GM08714 (cell line): Measurements from ENCODE around the gene LYVE1.

Experiments used
- H3K4me3 ChIP-seq: fragments of 200-500 bp; sonication (Bioruptor generic); 2 replicates; pipeline ENCODE4 v1.5.1; 2014; ENCODE audit warnings: mild to moderate bottlenecking, low read length, inconsistent platforms
- ZNF274 ChIP-seq: IDR thresholded peaks from 2 replicates; pipeline ENCODE4 v1.6.1; 2012; ENCODE audit warnings: mild to moderate bottlenecking, low read depth, low read length

The LYVE1 gene

DNA sequence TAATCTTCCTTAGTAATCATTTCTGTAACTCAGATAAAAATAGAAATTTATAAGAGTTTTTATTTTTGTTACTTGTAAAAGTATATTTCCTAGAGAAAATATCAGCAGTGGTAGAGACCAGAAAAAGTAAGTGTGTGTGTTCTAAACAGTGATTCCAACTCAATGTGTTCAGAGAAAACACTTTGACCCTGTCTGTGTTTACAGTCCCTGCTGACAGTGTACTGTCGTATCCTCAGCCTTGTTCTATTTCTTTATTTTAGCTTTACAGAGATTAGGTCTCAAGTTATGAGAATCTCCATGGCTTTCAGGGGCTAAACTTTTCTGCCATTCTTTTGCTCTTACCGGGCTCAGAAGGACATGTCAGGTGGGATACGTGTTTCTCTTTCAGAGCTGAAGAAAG lies 10.2 kb downstream of the LYVE1 start:
- no peak for TF ChIP-seq ZNF274
- no peak overlapping the region for H3K4me3 ChIP-seq

- TF ChIP-seq ZNF274 = no peak
Observed at GRCh38 chr11:10556590-10556989, 11.9 kb downstream of the LYVE1 start.

DNA sequence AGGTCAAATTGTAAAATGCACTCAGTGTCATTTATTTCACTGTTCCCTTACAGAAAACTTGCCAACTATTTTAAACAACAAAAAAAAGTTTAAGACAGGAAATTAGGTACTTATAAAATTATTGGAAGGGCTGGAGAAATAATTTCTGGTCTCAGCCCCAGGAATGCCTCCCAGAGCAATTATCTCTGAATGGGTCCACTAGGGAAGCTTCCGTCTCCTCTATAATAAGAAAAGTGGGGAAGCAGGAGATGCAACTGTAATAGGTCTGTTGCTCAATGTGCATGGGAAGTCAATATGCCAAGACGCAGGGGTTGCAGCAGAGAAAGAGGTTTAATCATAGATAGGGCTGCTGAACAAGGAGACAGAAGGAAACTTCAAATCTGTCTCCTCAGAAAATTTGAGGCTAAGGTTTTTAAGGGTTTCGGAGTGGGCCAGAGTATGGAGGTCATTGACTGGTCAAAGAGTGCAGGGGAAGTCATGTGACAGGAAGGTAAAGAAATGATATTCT lies 16.6 kb downstream of the LYVE1 start:
- TF ChIP-seq ZNF274 = no peak
- no peak overlapping the region for H3K4me3 ChIP-seq

More at GRCh38 chr11:10556590-10556989, 11.9 kb downstream of the LYVE1 start:
- no peak overlapping the region for H3K4me3 ChIP-seq

DNA sequence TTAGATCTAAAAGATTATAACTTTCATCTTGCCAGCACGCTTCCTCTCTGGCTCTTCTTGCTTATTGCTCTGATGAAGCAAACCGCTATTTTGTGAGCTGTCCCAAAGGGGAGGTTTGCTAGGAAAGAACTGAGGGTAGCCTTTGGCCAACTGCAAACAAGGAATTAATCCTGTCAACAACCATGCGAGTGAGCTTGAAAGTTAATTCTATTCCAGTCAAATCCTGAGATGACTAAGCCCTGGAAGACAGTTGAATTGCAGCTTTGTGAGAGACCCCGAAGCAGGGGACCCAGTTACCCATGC lies 17.2 kb downstream of the LYVE1 start:
- H3K4me3 ChIP-seq = no peak overlapping the region
- TF ChIP-seq ZNF274 = no peak

- H3K4me3 ChIP-seq = no peak overlapping the region
- TF ChIP-seq ZNF274 = no peak
Observed at GRCh38 chr11:10550503-10551289, 17.8 kb downstream of the LYVE1 start.

- no peak overlapping the region for H3K4me3 ChIP-seq
- no peak for TF ChIP-seq ZNF274
Observed at GRCh38 chr11:10544491-10545465, 23.7 kb downstream of the LYVE1 start.

DNA sequence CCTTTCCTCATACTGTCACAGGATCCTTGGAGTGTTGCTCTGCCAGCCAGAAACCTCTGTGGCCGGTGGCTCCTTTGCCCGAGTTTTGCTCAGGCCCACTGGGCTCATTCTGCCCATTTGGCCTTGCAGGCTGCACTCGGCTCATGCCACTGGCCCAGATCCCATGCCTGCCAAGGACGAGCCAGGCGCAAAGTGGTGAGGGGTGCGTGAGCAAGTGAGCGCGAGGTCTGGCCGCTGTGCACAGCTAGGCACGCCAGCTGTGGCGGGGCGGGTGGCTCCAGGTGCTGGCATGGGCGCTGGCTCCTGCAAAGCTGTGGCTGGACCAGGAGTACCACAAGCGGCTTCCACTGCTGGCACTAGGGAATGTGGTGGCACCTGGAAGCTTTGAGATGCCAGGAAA lies 24.7 kb downstream of the LYVE1 start:
- no peak overlapping the region for H3K4me3 ChIP-seq
- TF ChIP-seq ZNF274 = no peak

DNA sequence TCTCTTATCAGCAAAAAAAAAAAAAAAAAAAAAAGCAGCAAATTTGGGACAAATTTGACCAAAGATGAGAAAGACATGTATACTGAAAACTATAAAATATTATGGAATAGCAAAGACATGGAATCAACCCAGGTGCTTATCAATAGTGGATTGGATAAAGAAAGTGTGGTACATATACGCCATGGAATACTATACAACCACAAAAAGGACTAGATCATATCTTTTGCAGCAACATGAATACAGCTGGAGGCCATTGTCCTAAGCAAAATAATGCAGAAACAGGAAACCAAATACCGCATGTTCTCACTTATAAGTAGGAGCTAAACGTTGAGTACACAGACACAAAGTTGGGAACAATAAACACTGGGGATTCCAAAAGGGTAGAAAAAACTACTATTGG lies 25.7 kb downstream of the LYVE1 start:
- H3K4me3 ChIP-seq = no peak overlapping the region
- no peak for TF ChIP-seq ZNF274

- H3K4me3 ChIP-seq = peak overlapping the region; percentile 42; the same call in 1 of the 2 replicates
- no peak for TF ChIP-seq ZNF274
Observed at GRCh38 chr11:10541561-10541930, 26.9 kb downstream of the LYVE1 start.

DNA sequence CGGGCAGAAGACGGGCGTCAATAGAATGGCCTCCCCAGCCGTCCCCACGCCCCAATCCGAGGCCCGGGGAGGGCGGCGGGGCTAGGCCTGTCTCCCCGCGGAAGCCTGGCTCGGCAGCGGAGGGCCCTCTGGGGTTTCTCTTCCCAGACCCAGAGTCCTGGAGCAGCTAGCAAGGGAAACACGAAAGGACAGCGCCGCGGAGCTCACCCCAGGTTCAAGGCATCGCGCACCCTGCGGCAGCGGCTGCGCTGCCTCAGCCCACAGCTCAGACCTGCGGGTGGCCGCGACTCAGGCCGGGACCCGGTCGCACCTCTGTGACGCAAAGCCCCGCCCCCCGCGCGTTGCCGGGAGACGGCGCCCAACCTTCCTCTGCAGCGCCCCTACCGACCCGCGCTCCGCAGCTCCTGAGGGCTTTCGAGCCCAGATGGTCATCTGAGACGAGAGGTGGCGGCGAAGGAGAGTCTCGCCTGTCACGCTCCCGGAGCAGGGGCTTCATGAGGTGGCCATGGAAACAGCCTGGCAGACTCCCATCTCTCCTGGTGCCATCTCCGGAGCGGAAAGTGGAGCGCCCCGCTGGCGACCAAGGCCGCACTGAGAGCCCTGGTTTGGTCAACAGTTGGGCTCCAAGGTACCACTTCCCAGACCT lies 27.4 kb downstream of the LYVE1 start, which contains the start of gene RNF141:
RNF141 (minus strand) TSS at position 273 of the 646 bp plus-strand sequence. CDS start 7,029 bp downstream, outside the sequence.
- H3K4me3 ChIP-seq = peak within 1 kb of the TSS; percentile 92
- no peak for TF ChIP-seq ZNF274

- TF ChIP-seq ZNF274 = no peak
- H3K4me3 ChIP-seq = peak overlapping the region; percentile 92
Observed at GRCh38 chr11:10540546-10540914, 27.9 kb downstream of the LYVE1 start.

- TF ChIP-seq ZNF274 = no peak
- H3K4me3 ChIP-seq = no peak overlapping the region
Observed at GRCh38 chr11:10539339-10539738, 29.1 kb downstream of the LYVE1 start.

GRCh38 chr11:10538924-10539323 lies 29.5 kb downstream of the LYVE1 start:
- TF ChIP-seq ZNF274 = no peak
- no peak overlapping the region for H3K4me3 ChIP-seq

- TF ChIP-seq ZNF274 = no peak
- H3K4me3 ChIP-seq = no peak overlapping the region
Observed at GRCh38 chr11:10537600-10537999, 30.9 kb downstream of the LYVE1 start.

DNA sequence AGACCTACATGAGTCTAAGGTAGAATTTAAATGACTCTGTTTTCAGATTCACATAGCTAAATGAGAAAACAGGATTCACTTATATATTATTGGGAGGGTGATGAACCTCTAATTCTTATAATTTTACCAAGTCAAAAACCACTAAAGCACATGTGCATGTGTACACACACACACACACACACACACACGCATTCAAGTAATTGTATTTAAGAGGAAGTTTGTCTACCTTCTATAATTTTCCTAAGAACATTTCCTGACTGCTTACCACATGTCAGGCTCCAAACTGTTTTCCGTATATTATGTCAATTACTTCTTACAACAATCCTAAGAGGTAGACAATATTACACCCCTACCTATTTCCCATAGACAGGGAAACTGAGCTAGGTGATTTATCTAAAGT lies 34.1 kb downstream of the LYVE1 start:
- no peak overlapping the region for H3K4me3 ChIP-seq
- no peak for TF ChIP-seq ZNF274
